Rectal smooth muscle tissue (tissue), 1 donor: ENCODE data around the gene ITGB1.
"Not testable (repeated sequence)": the region's sequence is repeated elsewhere in the genome, so short reads cannot be mapped to it uniquely, and the experiment has no call there.

ENCODE experiments used
- H3K27ac ChIP-seq: one replicate; pipeline ENCODE4 v1.7.0; 2013; ENCODE audit warnings: low read depth, low read length, inconsistent platforms
- H3K27me3 ChIP-seq: one replicate; pipeline ENCODE4 v1.7.0; 2013; ENCODE audit warnings: low read length; ENCODE audit not compliant: control insufficient read depth, insufficient read depth
- H3K36me3 ChIP-seq: one replicate; pipeline ENCODE4 v1.7.0; 2013; ENCODE audit warnings: low read length; ENCODE audit not compliant: control insufficient read depth, insufficient read depth
- H3K4me1 ChIP-seq: one replicate; pipeline ENCODE4 v1.7.0; 2013; ENCODE audit warnings: low read length; ENCODE audit not compliant: control insufficient read depth, insufficient read depth
- H3K4me3 ChIP-seq: one replicate; pipeline ENCODE4 v1.7.0; 2013; ENCODE audit warnings: low read length
- H3K9ac ChIP-seq: one replicate; pipeline ENCODE4 v1.7.0; 2013; ENCODE audit warnings: low read length

The ITGB1 gene

GRCh38 chr10:32909456-32909855 is 48.6 kb downstream of the ITGB1 start:
- no peaks in the 10 kb centered on the region for H3K27me3 ChIP-seq
- H3K9ac ChIP-seq, result no peak overlapping the region
- H3K36me3 ChIP-seq, result peaks cover 5% of the 10 kb centered on the region
- no peaks in the 10 kb centered on the region for H3K4me1 ChIP-seq
- H3K4me3 ChIP-seq, result no peak overlapping the region
- no peak overlapping the region for H3K27ac ChIP-seq

GRCh38 chr10:32906595-32906994 is 51.4 kb downstream of the ITGB1 start:
- Histone ChIP-seq H3K36me3 (peaks cover 8% of the 10 kb centered on the region), H3K27me3 (no peaks in the 10 kb centered on the region), H3K27ac (no peak overlapping the region), H3K4me3 (no peak overlapping the region), H3K9ac (no peak overlapping the region), H3K4me1 (no peaks in the 10 kb centered on the region)

GRCh38 chr10:32905466-32905865 is 52.6 kb downstream of the ITGB1 start:
- Histone ChIP-seq H3K27ac (no peak overlapping the region), H3K4me1 (no peaks in the 10 kb centered on the region), H3K4me3 (no peak overlapping the region), H3K27me3 (no peaks in the 10 kb centered on the region), H3K9ac (no peak overlapping the region), H3K36me3 (peaks cover 8% of the 10 kb centered on the region)

GRCh38 chr10:32901815-32902214 is 56.2 kb downstream of the ITGB1 start:
- H3K27me3 ChIP-seq, result no peaks in the 10 kb centered on the region

GRCh38 chr10:32895200-32895968 is 62.6 kb downstream of the ITGB1 start:
- H3K27me3 ChIP-seq, H3K9ac ChIP-seq, H3K36me3 ChIP-seq, H3K27ac ChIP-seq, H3K4me3 ChIP-seq, H3K4me1 ChIP-seq: not testable (repeated sequence)

More at GRCh38 chr10:32901815-32902214, 56.2 kb downstream of the ITGB1 start:
- H3K4me3 ChIP-seq, result no peak overlapping the region
- no peak overlapping the region for H3K27ac ChIP-seq
- no peak overlapping the region for H3K9ac ChIP-seq
- peaks cover 6% of the 10 kb centered on the region for H3K36me3 ChIP-seq
- no peaks in the 10 kb centered on the region for H3K4me1 ChIP-seq

GRCh38 chr10:32893916-32894664 is 63.9 kb downstream of the ITGB1 start:
- no peak overlapping the region for H3K9ac ChIP-seq
- H3K4me3 ChIP-seq, result no peak overlapping the region
- H3K27me3 ChIP-seq, result no peaks in the 10 kb centered on the region

GRCh38 chr10:32893434-32893833 is 64.6 kb downstream of the ITGB1 start:
- no peaks in the 10 kb centered on the region for H3K27me3 ChIP-seq
- H3K4me3 ChIP-seq, result no peak overlapping the region
- no peak overlapping the region for H3K9ac ChIP-seq
- H3K36me3 ChIP-seq, result peaks cover 6% of the 10 kb centered on the region
- H3K27ac ChIP-seq, result no peak overlapping the region
- H3K4me1 ChIP-seq, result no peaks in the 10 kb centered on the region

More at GRCh38 chr10:32893916-32894664, 63.9 kb downstream of the ITGB1 start:
- Histone ChIP-seq H3K27ac (no peak overlapping the region), H3K4me1 (no peaks in the 10 kb centered on the region), H3K36me3 (peaks cover 6% of the 10 kb centered on the region)

GRCh38 chr10:32891261-32891660 is 66.8 kb downstream of the ITGB1 start:
- no peaks in the 10 kb centered on the region for H3K4me1 ChIP-seq
- H3K9ac ChIP-seq, result no peak overlapping the region
- no peak overlapping the region for H3K27ac ChIP-seq
- H3K27me3 ChIP-seq, result no peaks in the 10 kb centered on the region
- peaks cover under 1% of the 10 kb centered on the region for H3K36me3 ChIP-seq
- no peak overlapping the region for H3K4me3 ChIP-seq

- H3K4me1 ChIP-seq, result no peaks in the 10 kb centered on the region
- H3K4me3 ChIP-seq, result no peak overlapping the region
Observed at GRCh38 chr10:32890444-32890843, 67.6 kb downstream of the ITGB1 start.

GRCh38 chr10:32889631-32890212 is 68.3 kb downstream of the ITGB1 start:
- no peaks in the 10 kb centered on the region for H3K36me3 ChIP-seq
- H3K4me3 ChIP-seq, result no peak overlapping the region
- no peak overlapping the region for H3K9ac ChIP-seq
- H3K27me3 ChIP-seq, result no peaks in the 10 kb centered on the region
- H3K4me1 ChIP-seq, result no peaks in the 10 kb centered on the region
- H3K27ac ChIP-seq, result no peak overlapping the region

More at GRCh38 chr10:32890444-32890843, 67.6 kb downstream of the ITGB1 start:
- no peaks in the 10 kb centered on the region for H3K36me3 ChIP-seq
- no peak overlapping the region for H3K9ac ChIP-seq
- H3K27ac ChIP-seq, result no peak overlapping the region
- H3K27me3 ChIP-seq, result no peaks in the 10 kb centered on the region

- no peak overlapping the region for H3K27ac ChIP-seq
- H3K4me3 ChIP-seq, result no peak overlapping the region
- no peak overlapping the region for H3K9ac ChIP-seq
- no peaks in the 10 kb centered on the region for H3K4me1 ChIP-seq
- H3K27me3 ChIP-seq, result no peaks in the 10 kb centered on the region
- no peaks in the 10 kb centered on the region for H3K36me3 ChIP-seq
Observed at GRCh38 chr10:32888161-32888927, 69.7 kb downstream of the ITGB1 start.

GRCh38 chr10:32887481-32887880 is 70.5 kb downstream of the ITGB1 start:
- Histone ChIP-seq H3K9ac (no peak overlapping the region), H3K4me3 (no peak overlapping the region), H3K27me3 (no peaks in the 10 kb centered on the region), H3K4me1 (no peaks in the 10 kb centered on the region), H3K36me3 (no peaks in the 10 kb centered on the region), H3K27ac (no peak overlapping the region)
